ENCODE results near the gene NMNAT2.

NMNAT2 gene

DNA sequence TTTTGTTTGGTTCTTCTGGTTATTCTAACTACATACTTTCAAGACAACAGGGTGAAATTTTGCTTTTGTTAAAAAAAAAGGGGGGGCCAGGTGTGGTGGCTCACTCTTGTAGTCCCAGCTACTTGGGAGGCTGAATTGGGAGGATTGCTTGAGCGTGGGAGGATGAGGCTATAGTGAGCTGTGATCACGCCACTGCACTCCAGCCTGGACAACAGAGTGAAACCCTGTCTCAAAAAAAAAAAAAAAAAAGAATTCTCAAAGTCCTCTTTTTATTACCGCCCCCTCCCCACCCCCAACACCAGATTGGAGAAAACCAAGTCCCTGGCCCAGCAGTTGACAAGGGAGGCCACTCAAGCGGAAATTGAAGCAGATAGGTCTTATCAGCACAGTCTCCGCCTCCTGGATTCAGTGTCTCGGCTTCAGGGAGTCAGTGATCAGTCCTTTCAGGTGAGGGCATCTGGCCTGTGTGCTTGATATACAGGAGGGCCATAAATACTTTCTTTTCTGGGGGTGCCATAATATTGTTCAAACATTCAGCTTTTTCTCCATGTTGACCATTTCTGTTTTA, 181.9 kb downstream of the NMNAT2 start:
- no peak for DNase-seq (ENCODE audit: low spot score)

DNA sequence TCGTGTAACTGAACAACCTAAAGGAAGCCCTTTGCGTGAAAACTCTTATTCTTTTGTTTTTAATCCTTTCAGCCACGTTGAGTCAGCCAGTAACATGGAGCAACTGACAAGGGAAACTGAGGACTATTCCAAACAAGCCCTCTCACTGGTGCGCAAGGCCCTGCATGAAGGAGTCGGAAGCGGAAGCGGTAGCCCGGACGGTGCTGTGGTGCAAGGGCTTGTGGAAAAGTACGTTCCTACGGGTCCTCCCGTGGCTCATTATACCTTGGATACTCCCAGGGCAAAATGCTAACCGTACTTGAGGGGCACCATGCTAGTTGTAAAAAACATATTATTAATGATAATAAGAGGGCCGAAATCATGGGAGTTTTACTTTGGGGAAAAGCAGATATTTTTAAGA, 182.7 kb downstream of the NMNAT2 start:
- no peak for DNase-seq (ENCODE audit: low spot score)

DNA sequence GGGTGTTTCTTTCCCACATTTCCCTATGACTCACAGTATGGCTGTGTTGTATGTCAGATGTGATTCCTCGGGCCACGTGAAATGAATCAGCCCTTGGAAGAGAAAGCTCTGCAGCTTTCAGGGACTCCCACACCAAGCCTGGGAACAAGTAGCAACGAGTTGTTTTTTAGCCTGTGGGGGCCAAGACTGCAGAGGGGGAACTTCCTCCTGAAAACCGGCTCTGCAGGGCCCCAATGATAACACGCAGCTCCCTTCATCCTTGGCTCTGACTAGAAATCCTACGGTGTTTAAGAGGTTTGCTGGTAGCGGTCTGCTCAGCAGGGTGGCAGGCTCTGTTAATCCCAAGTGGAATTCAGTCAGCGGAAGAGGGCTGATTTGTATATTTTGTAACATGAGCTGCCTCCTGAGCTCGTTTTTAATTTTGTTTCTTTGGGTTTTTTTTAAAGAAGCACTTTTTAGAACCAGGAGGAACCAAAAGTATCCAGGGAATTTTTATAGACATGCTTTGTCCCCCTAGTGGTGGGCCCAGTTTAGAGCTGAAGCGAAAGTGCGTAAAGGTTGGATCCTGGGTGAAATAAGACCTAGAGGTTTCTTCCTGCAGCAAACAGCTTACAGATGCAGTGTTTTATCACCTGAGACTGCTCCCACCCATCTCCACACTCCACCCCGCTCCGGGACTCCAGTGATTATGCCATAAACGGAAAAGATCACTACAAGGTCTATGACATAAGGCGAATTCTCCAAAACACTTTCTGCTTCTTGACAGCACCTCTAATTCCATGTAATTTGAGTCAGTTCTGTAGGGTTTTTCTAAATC, 183.3 kb downstream of the NMNAT2 start:
- DNase-seq (ENCODE audit: low spot score) = peak; percentile 88

DNA sequence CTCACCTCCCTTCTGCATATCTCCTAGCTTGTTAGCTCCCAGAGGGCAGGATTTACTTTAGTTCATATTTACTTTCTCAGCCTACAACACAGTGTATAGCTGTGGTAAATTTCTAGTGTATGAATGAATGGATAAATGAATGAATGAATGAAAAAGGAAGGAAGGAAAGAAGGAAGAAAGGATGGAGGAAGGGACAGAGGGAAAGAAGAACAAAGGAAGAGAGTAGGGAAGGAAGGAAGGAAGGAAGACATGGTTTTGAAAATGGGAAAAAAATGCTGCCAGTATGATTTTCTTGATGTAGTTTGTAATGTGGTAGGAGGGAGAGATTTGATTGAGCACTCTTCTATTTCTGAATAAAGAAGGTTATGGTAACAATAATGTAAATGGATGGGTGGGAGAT, 185.1 kb downstream of the NMNAT2 start:
- no peak for DNase-seq (ENCODE audit: low spot score)

DNA sequence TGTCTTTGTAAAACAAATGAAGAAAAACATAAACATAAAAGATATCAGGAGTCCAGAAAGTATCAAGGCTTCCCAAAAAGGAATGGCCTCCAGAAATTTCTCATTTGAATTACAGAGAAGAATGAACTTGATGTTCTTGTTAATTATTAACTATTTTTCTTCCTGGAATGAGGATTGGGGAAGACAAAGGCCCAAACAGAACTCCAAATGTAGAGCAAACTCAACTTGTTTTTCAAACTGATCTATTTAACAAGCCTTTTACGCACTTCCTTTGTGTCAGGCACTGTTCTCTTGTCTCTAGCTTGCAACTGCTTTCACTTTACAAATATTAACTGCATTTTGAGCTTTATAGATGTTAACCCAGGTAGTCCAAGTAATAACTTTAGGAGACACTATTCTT, 186.6 kb downstream of the NMNAT2 start:
- no peak for DNase-seq (ENCODE audit: low spot score)

DNA sequence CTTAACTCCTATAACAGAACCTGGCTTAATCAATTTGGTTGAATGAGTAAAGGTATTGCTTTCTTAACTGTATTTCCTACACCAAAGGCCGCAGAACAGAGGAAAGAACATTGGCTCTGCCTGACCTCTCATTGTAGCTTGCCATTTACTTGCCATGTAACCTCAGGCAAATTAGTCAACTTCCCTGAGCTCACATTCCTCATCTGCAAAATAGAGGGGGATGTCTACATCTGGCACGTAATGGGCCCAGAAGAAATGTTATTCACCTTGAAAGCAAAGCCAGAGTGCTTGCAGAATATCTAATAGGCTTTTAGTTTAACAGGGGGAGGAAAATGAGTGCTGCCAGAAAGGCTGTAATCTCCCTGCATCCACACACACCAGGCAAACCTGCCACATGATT, 187.8 kb downstream of the NMNAT2 start:
- DNase-seq (ENCODE audit: low spot score) = no peak

DNA sequence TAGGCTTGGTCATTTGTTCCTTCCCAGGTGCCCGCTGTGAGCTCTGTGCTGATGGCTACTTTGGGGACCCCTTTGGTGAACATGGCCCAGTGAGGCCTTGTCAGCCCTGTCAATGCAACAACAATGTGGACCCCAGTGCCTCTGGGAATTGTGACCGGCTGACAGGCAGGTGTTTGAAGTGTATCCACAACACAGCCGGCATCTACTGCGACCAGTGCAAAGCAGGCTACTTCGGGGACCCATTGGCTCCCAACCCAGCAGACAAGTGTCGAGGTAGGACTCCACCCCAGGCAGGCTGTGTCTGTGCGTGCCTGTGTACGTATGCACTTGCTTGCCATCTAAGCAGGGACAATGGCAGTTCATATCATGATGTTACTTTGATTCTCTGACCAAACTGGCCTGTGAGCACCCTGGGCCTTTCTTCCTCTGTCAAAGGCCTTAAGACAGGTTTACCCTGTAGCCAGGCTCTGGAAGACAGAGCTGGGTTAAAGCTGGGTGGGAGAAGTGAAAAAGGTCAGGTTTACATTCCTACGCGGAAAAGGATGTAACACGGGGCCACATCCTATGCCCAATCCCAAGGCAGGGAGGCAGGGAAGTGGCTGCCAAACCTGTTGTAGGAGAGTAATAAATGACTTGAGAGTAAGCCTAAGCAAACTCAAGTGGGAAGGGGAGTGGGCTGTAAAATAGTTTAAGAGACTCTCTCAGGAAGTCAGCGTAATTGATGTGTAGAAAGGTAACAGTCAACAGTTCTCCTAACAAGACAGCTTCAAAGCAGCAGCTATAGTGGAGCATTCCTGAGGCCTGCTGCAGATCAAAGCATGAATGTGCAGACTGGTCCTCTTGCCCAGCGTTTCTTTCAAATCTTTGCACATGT, 189.6 kb downstream of the NMNAT2 start:
- DNase-seq (ENCODE audit: low spot score) = no peak

DNA sequence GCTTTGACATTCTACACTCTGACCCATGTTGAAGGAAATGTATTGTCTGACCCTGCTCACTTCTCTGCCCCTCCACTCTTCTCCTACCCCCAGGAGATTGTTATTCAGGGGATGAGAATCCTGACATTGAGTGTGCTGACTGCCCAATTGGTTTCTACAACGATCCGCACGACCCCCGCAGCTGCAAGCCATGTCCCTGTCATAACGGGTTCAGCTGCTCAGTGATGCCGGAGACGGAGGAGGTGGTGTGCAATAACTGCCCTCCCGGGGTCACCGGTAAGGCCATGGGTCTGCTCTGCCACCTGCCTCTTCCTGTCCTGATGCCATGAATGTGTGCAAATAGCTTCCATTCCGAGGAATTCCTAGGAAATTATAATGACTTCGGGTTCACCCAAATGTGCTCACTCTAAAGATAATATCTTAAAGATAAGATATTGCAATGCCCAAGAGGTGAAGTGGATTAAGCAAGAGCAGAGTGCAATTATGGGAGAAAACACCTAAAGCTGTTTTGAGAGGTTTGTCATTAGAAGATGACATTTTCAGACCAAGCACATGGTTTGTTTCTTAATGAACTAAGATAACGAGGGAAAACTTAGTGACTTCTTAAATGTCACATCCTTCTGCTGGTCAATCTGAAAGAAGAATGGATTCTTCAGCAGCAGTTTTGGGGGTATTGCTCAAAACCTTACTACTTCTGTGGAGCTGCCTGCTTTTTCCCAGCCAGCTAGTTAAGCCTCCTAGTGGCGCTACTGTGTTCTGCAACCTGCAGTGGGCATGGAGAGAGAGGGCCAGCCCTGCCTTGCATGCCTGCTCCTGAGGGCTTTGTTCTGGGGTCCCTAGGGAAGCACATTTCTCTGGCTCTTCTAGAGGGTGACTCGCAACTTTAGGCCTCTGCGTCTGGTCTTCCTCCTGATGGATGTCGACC, 190.5 kb downstream of the NMNAT2 start:
- DNase-seq (ENCODE audit: low spot score) = peak; percentile 68

DNA sequence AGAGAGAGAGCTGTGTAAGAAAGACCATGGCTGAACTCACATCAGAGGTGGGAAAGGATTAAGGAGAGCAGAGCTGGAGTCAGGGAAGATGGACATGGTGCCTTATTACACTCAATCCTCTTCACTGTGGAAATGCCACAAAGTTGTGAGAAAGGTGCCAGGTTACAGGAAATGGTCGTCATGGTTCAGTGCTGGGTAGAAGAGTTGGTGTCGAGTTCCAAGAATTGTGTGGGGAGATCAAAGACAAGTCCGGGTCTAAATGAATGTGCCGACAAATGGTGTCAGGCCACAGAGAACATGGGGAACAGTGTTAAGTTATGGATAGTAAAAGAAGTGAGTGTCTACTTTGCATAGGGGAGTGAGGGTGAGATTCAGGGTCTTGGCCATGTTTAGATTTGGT, 191.2 kb downstream of the NMNAT2 start:
- DNase-seq (ENCODE audit: low spot score) = no peak

DNA sequence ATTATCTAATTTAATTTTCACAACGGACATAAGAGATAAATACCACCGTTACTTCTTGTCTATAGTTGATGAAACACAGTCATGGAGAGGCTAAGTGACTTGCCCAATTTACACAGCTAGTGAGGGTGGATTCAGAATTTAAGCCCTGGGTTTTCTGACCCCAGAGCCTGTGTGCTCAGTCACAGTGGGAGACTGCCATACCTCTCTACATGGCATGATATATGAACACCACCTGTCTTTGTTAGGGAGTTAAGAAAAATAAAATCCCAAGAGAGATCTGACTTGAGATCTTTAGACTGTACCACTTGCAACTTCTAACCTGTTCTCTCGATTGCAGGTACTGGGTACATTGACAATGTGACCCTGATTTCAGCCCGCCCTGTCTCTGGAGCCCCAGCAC, 191.8 kb downstream of the NMNAT2 start:
- DNase-seq (ENCODE audit: low spot score) = no peak

DNA sequence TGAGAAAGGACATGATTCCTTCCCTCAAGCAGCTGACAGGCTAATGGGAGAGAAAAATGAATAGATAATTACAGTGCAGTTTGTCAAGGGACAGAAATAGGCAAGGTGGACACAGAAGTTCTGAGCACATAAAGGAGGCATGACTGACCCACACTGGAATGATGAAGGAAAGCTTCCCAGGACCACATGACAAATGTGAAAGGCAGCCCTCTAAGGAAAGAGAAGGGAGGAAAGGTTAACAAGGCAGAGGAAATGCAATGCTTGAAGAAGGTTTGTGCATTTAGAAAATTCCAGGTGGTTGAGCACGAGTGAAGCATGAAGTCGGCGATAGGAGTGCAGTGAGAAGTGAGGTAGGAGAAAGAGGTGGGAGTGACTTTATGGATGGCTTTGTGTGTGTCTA, 194.7 kb downstream of the NMNAT2 start:
- no peak for DNase-seq (ENCODE audit: low spot score)

DNA sequence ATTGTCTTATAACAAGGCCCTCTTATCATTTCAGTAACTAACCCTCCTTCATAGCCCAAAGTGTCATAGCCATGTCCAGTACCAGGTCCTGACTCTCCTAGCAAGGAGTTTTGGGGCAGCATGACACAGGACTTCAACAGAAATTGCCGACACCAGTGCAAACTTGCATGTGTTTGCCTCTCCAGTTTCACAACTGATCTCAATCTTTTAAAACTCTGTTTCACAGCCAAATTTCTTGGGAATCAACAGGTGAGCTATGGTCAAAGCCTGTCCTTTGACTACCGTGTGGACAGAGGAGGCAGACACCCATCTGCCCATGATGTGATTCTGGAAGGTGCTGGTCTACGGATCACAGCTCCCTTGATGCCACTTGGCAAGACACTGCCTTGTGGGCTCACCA, 195.3 kb downstream of the NMNAT2 start:
- DNase-seq (ENCODE audit: low spot score) = no peak

DNA sequence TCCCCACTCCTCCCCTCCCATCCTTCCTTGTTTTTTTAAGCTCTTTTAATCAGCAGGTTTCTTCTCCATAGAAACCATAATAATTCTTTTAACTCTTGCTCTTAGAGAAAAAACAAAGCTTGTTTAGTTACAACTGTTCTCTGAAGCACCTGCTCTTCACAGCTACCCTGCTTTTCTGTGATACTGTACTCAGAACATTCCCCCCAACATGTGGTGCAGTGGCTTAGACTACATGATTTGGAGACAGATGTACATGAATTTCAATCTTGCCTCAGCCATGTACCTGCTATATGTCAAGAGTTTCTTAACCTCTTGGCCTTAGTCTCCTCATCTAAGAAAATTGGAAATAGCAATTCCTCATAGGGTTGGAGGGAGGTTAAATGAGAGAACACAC, 198.6 kb downstream of the NMNAT2 start:
- no peak for DNase-seq (ENCODE audit: low spot score)

DNA sequence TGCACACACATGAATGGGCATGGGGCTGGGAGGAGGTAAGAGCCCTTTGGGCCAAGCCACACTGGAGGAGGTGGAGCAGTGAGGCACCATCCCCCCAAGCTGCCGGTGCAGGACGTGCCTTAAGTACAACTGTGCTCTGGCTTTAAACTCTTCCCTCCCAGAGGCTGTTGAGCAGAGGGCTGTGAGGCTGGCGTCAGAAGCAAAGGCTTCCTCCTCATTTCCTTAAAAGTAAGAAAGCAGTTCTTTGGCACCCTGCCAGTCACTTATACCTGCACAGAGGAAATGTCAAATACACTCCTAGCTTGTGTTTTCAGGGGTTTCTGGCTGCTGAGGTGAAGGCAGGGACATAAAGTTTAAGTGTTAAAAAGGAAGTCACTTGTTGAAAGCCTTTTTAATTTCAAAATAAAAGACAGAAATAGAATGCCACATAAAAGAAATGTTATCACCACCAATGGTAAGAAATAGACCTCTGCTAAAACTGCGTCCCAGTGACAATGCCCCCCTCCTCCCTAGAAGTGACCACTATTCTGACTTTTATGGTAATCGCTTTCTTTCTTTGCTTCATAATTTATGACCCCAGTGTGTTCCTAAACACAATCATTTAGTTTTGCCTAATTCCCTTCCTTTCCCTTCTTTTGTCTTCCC, 199.1 kb downstream of the NMNAT2 start:
- DNase-seq (ENCODE audit: low spot score) = no peak

DNA sequence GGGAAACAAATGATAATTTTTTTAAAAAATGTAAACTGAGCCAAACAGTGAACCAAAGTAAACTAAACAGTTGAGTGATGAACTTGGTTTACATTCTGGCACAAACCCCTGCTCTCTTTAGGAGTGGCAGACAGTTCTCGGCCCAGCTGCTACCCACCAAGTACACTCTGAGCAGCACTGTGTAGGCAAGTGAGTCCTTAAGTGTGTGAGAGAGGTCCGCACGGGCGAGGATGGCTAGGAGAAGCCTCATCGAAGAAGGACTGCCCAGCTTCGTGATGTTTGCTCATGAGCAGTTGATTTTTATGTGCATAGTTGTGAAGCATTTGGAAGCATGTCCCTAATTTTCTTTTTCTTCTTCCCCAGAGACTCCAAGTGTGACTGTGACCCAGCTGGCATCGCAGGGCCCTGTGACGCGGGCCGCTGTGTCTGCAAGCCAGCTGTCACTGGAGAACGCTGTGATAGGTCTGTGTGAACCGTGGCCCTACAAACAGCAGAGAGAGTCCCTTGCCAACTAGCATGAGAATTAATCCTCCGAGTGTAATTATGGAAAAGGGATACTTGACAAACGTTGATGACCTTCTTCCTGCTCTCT, 200.1 kb downstream of the NMNAT2 start:
- no peak for DNase-seq (ENCODE audit: low spot score)

DNA sequence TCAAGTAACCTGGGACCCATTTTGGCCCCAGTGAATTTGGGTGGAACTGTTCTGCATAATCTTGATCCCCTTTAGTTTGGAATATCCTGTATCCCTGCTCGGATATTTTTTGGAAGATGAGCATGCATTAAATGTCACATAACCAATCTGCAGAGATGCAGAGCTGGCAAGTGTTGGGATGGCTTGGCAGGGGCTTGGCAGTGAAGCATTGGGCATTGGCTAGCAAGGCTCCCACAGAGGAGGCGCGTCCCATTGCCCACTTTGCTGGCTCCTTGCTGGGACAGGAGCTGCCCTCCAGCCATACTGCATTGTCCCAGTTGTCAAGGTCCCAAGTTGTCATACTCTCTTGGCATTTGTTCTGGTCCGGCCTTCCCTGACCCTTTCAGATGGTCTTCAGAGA, 202.2 kb downstream of the NMNAT2 start:
- DNase-seq (ENCODE audit: low spot score) = no peak

DNA sequence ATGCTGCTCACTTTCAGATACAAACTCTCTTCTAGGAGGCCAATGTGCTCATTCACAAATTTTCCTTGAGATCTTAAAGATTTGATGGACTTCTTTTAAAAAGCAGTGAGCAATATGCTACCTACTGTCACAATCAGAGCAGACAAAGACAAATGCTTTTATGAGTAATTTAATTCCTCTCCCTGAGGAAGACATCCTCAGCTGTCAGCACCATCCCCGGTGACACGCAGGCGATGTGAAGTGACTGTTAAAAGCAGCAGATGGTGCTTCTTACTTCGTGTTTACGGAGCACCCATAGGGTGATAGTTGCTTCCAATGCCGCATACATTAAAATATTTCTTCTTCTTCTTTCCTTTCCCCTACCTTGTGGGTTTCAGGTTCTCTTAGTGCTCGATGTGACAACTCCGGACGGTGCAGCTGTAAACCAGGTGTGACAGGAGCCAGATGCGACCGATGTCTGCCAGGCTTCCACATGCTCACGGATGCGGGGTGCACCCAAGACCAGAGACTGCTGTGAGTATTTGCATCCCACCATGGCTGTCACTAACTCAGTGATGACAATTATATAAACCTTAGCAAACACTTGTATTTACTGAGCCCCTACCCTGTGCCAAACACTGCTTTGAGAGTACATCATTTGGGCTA, 203.0 kb downstream of the NMNAT2 start:
- DNase-seq (ENCODE audit: low spot score) = no peak

DNA sequence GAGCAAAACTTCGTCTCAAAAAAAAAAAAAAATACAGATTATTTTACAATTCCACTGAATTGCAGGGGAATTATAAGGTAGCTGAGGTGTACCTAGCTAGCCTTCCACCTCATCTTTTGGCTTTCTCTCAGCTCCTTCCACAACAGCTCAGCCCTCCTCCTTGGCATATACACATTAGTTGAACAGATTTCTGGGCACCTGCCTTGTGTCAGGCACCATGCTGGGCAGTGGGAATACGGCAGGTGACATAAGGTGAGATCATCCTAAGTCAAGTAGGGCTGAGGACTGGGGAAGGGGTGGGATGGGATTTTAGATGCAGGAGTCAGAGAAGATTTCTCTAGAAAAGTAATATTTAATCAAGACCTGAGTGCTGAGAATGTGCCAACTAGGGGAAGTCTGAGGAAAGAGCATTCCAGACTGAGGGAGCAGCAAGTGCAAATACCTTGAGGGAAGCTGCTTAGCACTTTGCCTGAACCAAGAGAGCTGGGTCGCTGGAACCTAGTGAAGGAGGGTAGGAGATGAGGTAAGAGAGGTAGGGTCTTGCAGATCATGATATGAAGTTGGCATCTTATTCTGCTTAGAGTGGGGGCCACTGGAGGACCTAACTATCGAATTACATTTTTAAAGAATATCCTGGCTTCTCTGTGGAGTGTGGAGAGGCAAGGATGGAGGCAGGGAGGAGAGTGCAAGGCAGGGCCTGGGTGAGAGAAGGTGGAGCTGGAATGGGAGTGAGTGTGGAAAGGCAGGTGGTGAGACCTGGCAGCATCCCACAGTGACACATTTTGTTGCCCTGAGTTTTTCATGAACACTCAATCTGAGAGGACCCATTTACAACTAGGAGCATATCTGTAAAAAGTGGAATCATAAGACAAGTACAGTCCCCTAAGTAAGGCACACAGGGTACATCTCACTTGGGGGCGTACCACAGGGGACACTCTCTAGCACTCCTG, 203.9 kb downstream of the NMNAT2 start:
- DNase-seq (ENCODE audit: low spot score) = no peak

DNA sequence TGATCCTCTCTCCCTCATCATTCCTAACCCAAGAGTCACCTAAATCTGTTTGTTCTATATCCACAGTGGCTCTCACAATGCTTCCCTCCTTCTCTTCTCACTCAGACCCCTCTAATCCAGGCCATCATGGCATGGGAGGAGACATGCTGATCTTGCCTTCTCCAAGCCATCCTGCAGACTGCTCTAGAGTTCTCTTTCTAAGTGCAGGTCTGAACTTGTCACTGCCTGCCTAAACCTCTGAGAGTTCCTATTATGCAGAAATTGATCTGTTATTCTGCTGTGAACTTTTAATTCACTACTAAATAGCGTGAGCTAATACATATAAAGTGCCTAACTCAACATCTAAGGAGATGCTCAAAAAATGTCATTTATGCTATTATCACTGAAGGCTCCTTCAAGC, 205.3 kb downstream of the NMNAT2 start:
- DNase-seq (ENCODE audit: low spot score) = no peak

Measured in GM03348 (cell line).